ACC112 (cell line): Measurements from ENCODE around the gene P4HA3.

ENCODE experiments used
- H2AFZ ChIP-seq: fragments of 200-600 bp; sonication (generic); one replicate; pipeline ENCODE4 v1.6.0; 2017; ENCODE audit warnings: antibody characterized with exemption, low read length; ENCODE audit not compliant: unreplicated experiment
- H3K27ac ChIP-seq: fragments of 200-600 bp; sonication (generic); 2 replicates; pipeline ENCODE4 v1.5.1; 2014; ENCODE audit warnings: low read depth, mild to moderate bottlenecking, antibody characterized with exemption, low read length, moderate library complexity
- H3K27me3 ChIP-seq: fragments of 200-600 bp; sonication (generic); 2 replicates; pipeline ENCODE4 v1.6.1; 2014; ENCODE audit warnings: mild to moderate bottlenecking, antibody characterized with exemption, low read length, moderate library complexity, mixed read lengths; ENCODE audit not compliant: insufficient read depth
- H3K36me3 ChIP-seq: fragments of 200-600 bp; sonication (generic); 2 replicates; pipeline ENCODE4 v1.6.1; 2016; ENCODE audit warnings: mild to moderate bottlenecking, antibody characterized with exemption, low read length, moderate library complexity, mixed read lengths; ENCODE audit not compliant: insufficient read depth
- H3K4me1 ChIP-seq: fragments of 200-600 bp; sonication (generic); one replicate; pipeline ENCODE4 v1.6.1; 2016; ENCODE audit warnings: low read length, mixed read lengths; ENCODE audit not compliant: insufficient read depth, unreplicated experiment, control insufficient read depth
- H3K4me3 ChIP-seq: fragments of 200-600 bp; sonication (generic); 2 replicates; pipeline ENCODE4 v1.5.1; 2014; ENCODE audit warnings: mild to moderate bottlenecking, low read depth, low read length
- H3K79me2 ChIP-seq: fragments of 200-600 bp; sonication (generic); one replicate; pipeline ENCODE4 v1.6.0; 2016; ENCODE audit warnings: low read length; ENCODE audit not compliant: control insufficient read depth, unreplicated experiment, insufficient read depth

The P4HA3 gene

GRCh38 chr11:74269161-74269811, 42.2 kb downstream of the P4HA3 start:
- H3K27ac ChIP-seq = peak overlapping the region; percentile 46

GRCh38 chr11:74268456-74268855, 43.0 kb downstream of the P4HA3 start:
- no peak overlapping the region for H2AFZ ChIP-seq
- no peaks in the 10 kb centered on the region for H3K79me2 ChIP-seq
- H3K36me3 ChIP-seq = no peaks in the 10 kb centered on the region
- no peak overlapping the region for H3K4me3 ChIP-seq
- no peak overlapping the region for H3K27ac ChIP-seq
- no peaks in the 10 kb centered on the region for H3K4me1 ChIP-seq
- no peaks in the 10 kb centered on the region for H3K27me3 ChIP-seq

More at GRCh38 chr11:74269161-74269811, 42.2 kb downstream of the P4HA3 start:
- Histone ChIP-seq H3K79me2 (no peaks in the 10 kb centered on the region), H3K4me3 (no peak overlapping the region), H3K27me3 (no peaks in the 10 kb centered on the region), H2AFZ (no peak overlapping the region), H3K36me3 (no peaks in the 10 kb centered on the region), H3K4me1 (no peaks in the 10 kb centered on the region)

GRCh38 chr11:74267014-74267413, 44.4 kb downstream of the P4HA3 start:
- Histone ChIP-seq H3K4me3 (no peak overlapping the region), H3K4me1 (no peaks in the 10 kb centered on the region), H2AFZ (no peak overlapping the region), H3K27ac (no peak overlapping the region), H3K27me3 (no peaks in the 10 kb centered on the region), H3K79me2 (no peaks in the 10 kb centered on the region), H3K36me3 (no peaks in the 10 kb centered on the region)

GRCh38 chr11:74265256-74265655, 46.2 kb downstream of the P4HA3 start:
- no peaks in the 10 kb centered on the region for H3K36me3 ChIP-seq
- no peak overlapping the region for H2AFZ ChIP-seq
- no peaks in the 10 kb centered on the region for H3K79me2 ChIP-seq
- no peak overlapping the region for H3K4me3 ChIP-seq
- H3K27ac ChIP-seq = no peak overlapping the region
- H3K4me1 ChIP-seq = no peaks in the 10 kb centered on the region
- no peaks in the 10 kb centered on the region for H3K27me3 ChIP-seq

- Histone ChIP-seq H3K27ac (no peak overlapping the region), H3K4me1 (peaks cover 9% of the 10 kb centered on the region), H3K27me3 (no peaks in the 10 kb centered on the region), H3K4me3 (no peak overlapping the region), H3K36me3 (no peaks in the 10 kb centered on the region), H2AFZ (no peak overlapping the region), H3K79me2 (no peaks in the 10 kb centered on the region)
Observed at GRCh38 chr11:74262725-74263124, 48.7 kb downstream of the P4HA3 start.

GRCh38 chr11:74257959-74258553, 53.4 kb downstream of the P4HA3 start:
- Histone ChIP-seq H3K4me3 (no peak overlapping the region), H3K27me3 (no peaks in the 10 kb centered on the region), H3K27ac (no peak overlapping the region), H3K4me1 (peaks cover 13% of the 10 kb centered on the region), H3K79me2 (no peaks in the 10 kb centered on the region), H2AFZ (no peak overlapping the region), H3K36me3 (no peaks in the 10 kb centered on the region)

GRCh38 chr11:74256378-74257133, 54.9 kb downstream of the P4HA3 start:
- H3K4me3 ChIP-seq = no peak overlapping the region
- H3K79me2 ChIP-seq = no peaks in the 10 kb centered on the region
- H3K36me3 ChIP-seq = no peaks in the 10 kb centered on the region
- H2AFZ ChIP-seq = no peak overlapping the region
- H3K27me3 ChIP-seq = no peaks in the 10 kb centered on the region
- peaks cover 13% of the 10 kb centered on the region for H3K4me1 ChIP-seq
- H3K27ac ChIP-seq = no peak overlapping the region

- Histone ChIP-seq H3K4me3 (no peak overlapping the region), H3K27me3 (no peaks in the 10 kb centered on the region), H2AFZ (no peak overlapping the region), H3K4me1 (peaks cover 13% of the 10 kb centered on the region), H3K36me3 (no peaks in the 10 kb centered on the region), H3K27ac (no peak overlapping the region), H3K79me2 (no peaks in the 10 kb centered on the region)
Observed at GRCh38 chr11:74255741-74256375, 55.6 kb downstream of the P4HA3 start.

- no peak overlapping the region for H3K4me3 ChIP-seq
- H3K79me2 ChIP-seq = no peaks in the 10 kb centered on the region
- H2AFZ ChIP-seq = no peak overlapping the region
- H3K27ac ChIP-seq = no peak overlapping the region
- peaks cover 11% of the 10 kb centered on the region for H3K4me1 ChIP-seq
- peaks cover 12% of the 10 kb centered on the region; the same call in 1 of the 2 replicates for H3K36me3 ChIP-seq
- H3K27me3 ChIP-seq = no peaks in the 10 kb centered on the region
Observed at GRCh38 chr11:74253361-74253760, 58.1 kb downstream of the P4HA3 start.

- Histone ChIP-seq H2AFZ (no peak overlapping the region), H3K79me2 (no peaks in the 10 kb centered on the region), H3K36me3 (peaks cover 24% of the 10 kb centered on the region; the same call in 1 of the 2 replicates), H3K27ac (no peak overlapping the region), H3K4me1 (no peaks in the 10 kb centered on the region), H3K4me3 (no peak overlapping the region), H3K27me3 (no peaks in the 10 kb centered on the region)
Observed at GRCh38 chr11:74249496-74249895, 61.9 kb downstream of the P4HA3 start.
